IPS-18a (cell line): ENCODE measurements around the gene CCDC191.

ENCODE experiments used
- H3K27ac ChIP-seq: one replicate; pipeline ENCODE4 v1.5.1; 2013; ENCODE audit warnings: low read length
- H3K27me3 ChIP-seq: one replicate; pipeline ENCODE4 v1.6.1; 2013; ENCODE audit warnings: mild to moderate bottlenecking, low read length; ENCODE audit not compliant: control insufficient read depth, insufficient read depth
- H3K36me3 ChIP-seq: one replicate; pipeline ENCODE4 v1.6.1; 2013; ENCODE audit warnings: low read depth, low read length; ENCODE audit not compliant: control insufficient read depth
- H3K4me1 ChIP-seq: one replicate; pipeline ENCODE4 v1.6.1; 2013; ENCODE audit warnings: low read depth, low read length; ENCODE audit not compliant: control insufficient read depth
- H3K4me3 ChIP-seq: one replicate; pipeline ENCODE4 v1.5.1; 2013; ENCODE audit warnings: low read length
- H3K9ac ChIP-seq: one replicate; pipeline ENCODE4 v1.6.1; 2013; ENCODE audit warnings: mild to moderate bottlenecking, low read length, moderate library complexity
- H3K9me3 ChIP-seq: one replicate; pipeline ENCODE4 v1.6.1; 2013; ENCODE audit warnings: low read depth, low read length; ENCODE audit not compliant: control insufficient read depth

Gene CCDC191

GRCh38 chr3:113953677-113954076, 102.6 kb downstream of the CCDC191 start:
- H3K4me1 ChIP-seq: peaks cover 6% of the 10 kb centered on the region
- no peak overlapping the region for H3K4me3 ChIP-seq
- peaks cover 7% of the 10 kb centered on the region for H3K27me3 ChIP-seq
- no peaks in the 10 kb centered on the region for H3K36me3 ChIP-seq
- no peak overlapping the region for H3K9ac ChIP-seq
- no peak overlapping the region for H3K27ac ChIP-seq
- H3K9me3 ChIP-seq: no peaks in the 10 kb centered on the region

GRCh38 chr3:113952921-113953320, 103.4 kb downstream of the CCDC191 start:
- peaks cover 11% of the 10 kb centered on the region for H3K27me3 ChIP-seq
- no peak overlapping the region for H3K9ac ChIP-seq
- H3K9me3 ChIP-seq: no peaks in the 10 kb centered on the region
- H3K4me1 ChIP-seq: peaks cover 7% of the 10 kb centered on the region
- H3K27ac ChIP-seq: no peak overlapping the region
- no peak overlapping the region for H3K4me3 ChIP-seq
- H3K36me3 ChIP-seq: no peaks in the 10 kb centered on the region

GRCh38 chr3:113948015-113948917, 108.1 kb downstream of the CCDC191 start:
- Histone ChIP-seq H3K27ac (no peak overlapping the region), H3K9ac (peak overlapping the region; percentile 53), H3K4me3 (peak overlapping the region; percentile 69), H3K36me3 (no peaks in the 10 kb centered on the region), H3K9me3 (no peaks in the 10 kb centered on the region), H3K4me1 (peaks cover 11% of the 10 kb centered on the region), H3K27me3 (peaks cover 28% of the 10 kb centered on the region)

- Histone ChIP-seq H3K36me3 (no peaks in the 10 kb centered on the region), H3K9ac (peak within 1 kb of the TSS; percentile 53), H3K4me1 (peaks cover 11% of the 10 kb centered on the region), H3K27me3 (peaks cover 28% of the 10 kb centered on the region), H3K4me3 (peak within 1 kb of the TSS; percentile 69), H3K9me3 (no peaks in the 10 kb centered on the region), H3K27ac (no peak within 1 kb of the TSS)
Observed at GRCh38 chr3:113947372-113948014, 108.8 kb downstream of the CCDC191 start, which contains the start of gene ZDHHC23. Gene ZDHHC23 (plus strand): TSS chr3:113948013. CDS start chr3:113948803, 790 bp downstream.

GRCh38 chr3:113946831-113947230, 109.5 kb downstream of the CCDC191 start:
- Histone ChIP-seq H3K9me3 (no peaks in the 10 kb centered on the region), H3K36me3 (no peaks in the 10 kb centered on the region), H3K4me1 (peaks cover 11% of the 10 kb centered on the region), H3K4me3 (peak overlapping the region; percentile 65), H3K27me3 (peaks cover 28% of the 10 kb centered on the region), H3K9ac (peak overlapping the region; percentile 6), H3K27ac (no peak overlapping the region)

GRCh38 chr3:113927556-113927955, 128.8 kb downstream of the CCDC191 start:
- peaks cover 4% of the 10 kb centered on the region for H3K9me3 ChIP-seq
- no peak overlapping the region for H3K9ac ChIP-seq
- no peaks in the 10 kb centered on the region for H3K27me3 ChIP-seq
- H3K4me3 ChIP-seq: no peak overlapping the region
- peaks cover 7% of the 10 kb centered on the region for H3K4me1 ChIP-seq
- H3K36me3 ChIP-seq: no peaks in the 10 kb centered on the region
- no peak overlapping the region for H3K27ac ChIP-seq

GRCh38 chr3:113914646-113915045, 141.7 kb downstream of the CCDC191 start:
- no peaks in the 10 kb centered on the region for H3K27me3 ChIP-seq
- no peak overlapping the region for H3K9ac ChIP-seq
- no peak overlapping the region for H3K4me3 ChIP-seq
- no peak overlapping the region for H3K27ac ChIP-seq
- H3K36me3 ChIP-seq: no peaks in the 10 kb centered on the region
- no peaks in the 10 kb centered on the region for H3K9me3 ChIP-seq
- H3K4me1 ChIP-seq: no peaks in the 10 kb centered on the region
